ENCODE data around the gene RRAS.

Gene RRAS

DNA sequence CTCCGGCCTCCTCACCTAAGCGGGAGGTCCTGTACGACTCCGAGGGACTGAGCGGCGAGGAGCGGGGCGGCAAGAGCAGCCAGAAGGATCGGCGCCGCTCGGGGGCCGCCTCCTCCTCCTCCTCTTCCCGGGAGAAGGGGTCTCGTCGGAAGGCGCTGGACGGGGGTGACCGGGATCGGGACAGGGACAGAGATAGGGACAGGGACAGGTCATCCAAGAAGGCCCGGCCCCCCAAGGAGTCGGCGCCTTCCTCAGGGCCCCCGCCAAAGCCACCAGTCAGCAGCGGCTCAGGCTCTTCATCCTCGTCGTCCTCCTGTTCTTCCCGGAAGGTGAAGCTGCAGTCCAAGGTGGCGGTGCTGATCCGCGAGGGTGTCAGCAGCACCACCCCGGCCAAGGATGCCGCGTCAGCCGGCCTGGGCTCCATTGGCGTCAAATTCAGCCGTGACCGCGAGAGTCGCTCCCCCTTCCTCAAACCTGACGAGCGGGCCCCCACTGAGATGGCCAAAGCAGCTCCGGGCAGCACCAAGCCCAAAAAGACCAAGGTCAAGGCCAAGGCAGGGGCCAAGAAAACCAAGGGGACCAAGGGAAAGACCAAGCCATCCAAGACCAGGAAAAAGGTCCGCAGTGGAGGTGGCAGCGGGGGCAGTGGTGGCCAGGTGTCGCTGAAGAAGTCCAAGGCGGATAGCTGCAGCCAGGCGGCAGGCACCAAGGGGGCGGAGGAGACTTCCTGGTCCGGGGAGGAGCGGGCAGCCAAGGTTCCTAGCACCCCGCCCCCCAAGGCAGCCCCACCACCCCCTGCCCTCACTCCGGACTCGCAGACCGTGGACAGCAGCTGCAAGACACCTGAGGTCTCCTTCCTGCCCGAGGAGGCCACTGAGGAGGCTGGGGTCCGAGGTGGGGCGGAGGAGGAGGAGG lies 12.9 kb upstream of the RRAS start:
- no peak for TF ChIP-seq POLR2AphosphoS5 (IDR thresholded peaks at IDR 0.05; ENCODE audit: borderline replicate concordance, low read depth, low read length)
- TF ChIP-seq FOXP2 (optimal IDR thresholded peaks at IDR 0.05; ENCODE audit: control extremely low read depth, extremely low read length, insufficient read depth): no peak
- no peak for TF ChIP-seq EZH2 (IDR thresholded peaks at IDR 0.05)
- no peak overlapping the region for H3K9ac ChIP-seq (ENCODE audit: insufficient read length)
- H3K4me3 ChIP-seq: no peak overlapping the region
- no peak for DNase-seq (ENCODE audit: low read depth, low spot score)
- H3K27ac ChIP-seq: no peak overlapping the region
- peaks cover 59% of the 10 kb centered on the region; the same call in 1 of the 2 replicates for H3K36me3 ChIP-seq (ENCODE audit: insufficient read depth, low read length)
- H3K9me3 ChIP-seq (ENCODE audit: low read depth, low read length): no peaks in the 10 kb centered on the region

DNA sequence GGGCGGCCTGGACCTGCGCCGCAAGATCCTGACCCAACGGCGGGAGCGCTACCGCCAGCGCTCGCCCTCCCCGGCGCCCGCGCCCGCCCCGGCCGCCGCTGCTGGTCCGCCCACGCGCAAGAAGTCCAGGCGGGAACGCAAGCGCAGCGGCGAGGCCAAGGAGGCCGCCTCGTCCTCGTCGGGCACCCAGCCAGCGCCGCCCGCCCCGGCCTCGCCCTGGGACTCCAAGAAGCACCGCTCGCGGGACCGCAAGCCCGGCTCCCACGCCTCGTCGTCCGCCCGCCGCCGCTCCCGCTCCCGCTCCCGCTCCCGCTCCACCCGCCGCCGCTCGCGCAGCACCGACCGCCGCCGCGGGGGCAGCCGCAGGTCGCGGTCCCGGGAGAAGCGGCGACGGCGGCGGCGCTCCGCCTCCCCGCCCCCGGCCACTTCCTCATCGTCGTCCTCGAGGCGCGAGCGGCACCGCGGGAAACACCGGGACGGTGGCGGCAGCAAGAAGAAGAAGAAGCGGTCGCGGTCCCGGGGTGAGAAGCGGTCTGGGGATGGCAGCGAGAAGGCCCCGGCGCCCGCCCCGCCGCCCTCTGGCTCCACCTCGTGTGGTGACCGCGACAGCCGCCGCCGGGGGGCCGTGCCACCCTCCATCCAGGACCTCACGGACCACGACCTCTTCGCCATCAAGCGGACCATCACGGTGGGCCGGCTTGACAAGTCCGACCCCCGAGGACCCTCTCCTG lies 12.0 kb upstream of the RRAS start:
- Histone ChIP-seq H3K36me3 (ENCODE audit: insufficient read depth, low read length) (peaks cover 60% of the 10 kb centered on the region; the same call in 1 of the 2 replicates), H3K27ac (no peak overlapping the region), H3K4me3 (no peak overlapping the region), H3K9ac (ENCODE audit: insufficient read length) (no peak overlapping the region), H3K9me3 (ENCODE audit: low read depth, low read length) (no peaks in the 10 kb centered on the region)
- no peak for TF ChIP-seq FOXP2 (optimal IDR thresholded peaks at IDR 0.05; ENCODE audit: control extremely low read depth, extremely low read length, insufficient read depth)
- no peak for TF ChIP-seq POLR2AphosphoS5 (IDR thresholded peaks at IDR 0.05; ENCODE audit: borderline replicate concordance, low read depth, low read length)
- no peak for TF ChIP-seq EZH2 (IDR thresholded peaks at IDR 0.05)
- DNase-seq (ENCODE audit: low read depth, low spot score): no peak

DNA sequence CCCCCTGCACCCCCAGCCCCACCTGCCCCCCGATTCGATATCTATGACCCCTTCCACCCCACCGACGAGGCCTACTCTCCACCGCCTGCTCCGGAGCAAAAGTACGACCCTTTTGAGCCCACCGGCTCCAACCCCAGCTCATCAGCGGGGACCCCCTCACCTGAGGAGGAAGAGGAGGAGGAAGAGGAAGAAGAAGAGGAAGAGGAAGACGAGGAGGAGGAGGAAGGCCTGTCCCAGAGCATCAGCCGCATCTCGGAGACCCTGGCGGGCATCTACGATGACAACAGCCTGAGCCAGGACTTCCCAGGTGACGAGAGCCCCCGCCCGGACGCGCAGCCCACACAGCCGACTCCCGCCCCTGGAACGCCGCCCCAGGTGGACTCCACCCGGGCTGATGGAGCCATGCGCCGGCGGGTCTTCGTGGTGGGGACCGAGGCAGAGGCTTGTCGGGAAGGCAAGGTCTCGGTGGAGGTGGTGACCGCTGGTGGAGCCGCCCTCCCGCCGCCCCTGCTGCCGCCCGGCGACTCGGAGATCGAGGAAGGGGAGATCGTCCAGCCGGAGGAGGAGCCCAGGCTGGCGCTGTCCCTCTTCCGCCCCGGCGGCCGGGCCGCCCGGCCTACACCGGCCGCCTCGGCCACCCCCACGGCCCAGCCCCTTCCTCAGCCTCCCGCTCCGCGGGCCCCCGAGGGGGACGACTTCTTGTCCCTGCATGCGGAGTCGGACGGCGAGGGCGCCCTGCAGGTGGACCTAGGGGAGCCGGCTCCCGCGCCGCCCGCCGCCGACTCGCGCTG lies 11.3 kb upstream of the RRAS start:
- Histone ChIP-seq H3K27ac (no peak overlapping the region), H3K36me3 (ENCODE audit: insufficient read depth, low read length) (peaks cover 61% of the 10 kb centered on the region; the same call in 1 of the 2 replicates), H3K9ac (ENCODE audit: insufficient read length) (no peak overlapping the region), H3K4me3 (no peak overlapping the region), H3K9me3 (ENCODE audit: low read depth, low read length) (no peaks in the 10 kb centered on the region)
- DNase-seq (ENCODE audit: low read depth, low spot score): no peak
- TF ChIP-seq POLR2AphosphoS5 (IDR thresholded peaks at IDR 0.05; ENCODE audit: borderline replicate concordance, low read depth, low read length): no peak
- TF ChIP-seq EZH2 (IDR thresholded peaks at IDR 0.05): no peak

DNA sequence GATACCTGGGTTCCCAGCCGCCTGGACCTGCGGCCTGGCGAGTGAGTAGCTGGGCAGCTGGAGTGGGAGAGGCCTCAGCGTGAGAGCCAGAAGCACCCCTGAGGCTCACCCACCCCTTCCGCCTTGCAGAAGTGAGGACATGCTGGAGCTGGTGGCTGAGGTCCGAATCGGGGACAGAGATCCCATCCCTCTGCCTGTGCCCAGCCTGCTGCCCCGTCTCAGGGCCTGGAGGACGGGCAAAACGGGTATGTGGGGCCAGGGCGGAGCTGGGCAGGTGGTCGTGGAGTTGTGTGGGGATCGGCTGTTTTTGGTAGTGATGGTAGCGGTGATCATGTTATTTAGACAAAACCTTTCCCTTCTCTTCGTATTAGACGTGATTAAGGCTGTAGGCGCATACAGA lies 6.6 kb upstream of the RRAS start:
- Histone ChIP-seq H3K27ac (no peak overlapping the region), H3K9ac (ENCODE audit: insufficient read length) (no peak overlapping the region), H3K9me3 (ENCODE audit: low read depth, low read length) (no peaks in the 10 kb centered on the region), H3K36me3 (ENCODE audit: insufficient read depth, low read length) (peaks cover 32% of the 10 kb centered on the region; the same call in 1 of the 2 replicates), H3K4me3 (no peak overlapping the region)
- no peak for DNase-seq (ENCODE audit: low read depth, low spot score)
- TF ChIP-seq POLR2AphosphoS5 (IDR thresholded peaks at IDR 0.05; ENCODE audit: borderline replicate concordance, low read depth, low read length) (no peak), EZH2 (IDR thresholded peaks at IDR 0.05) (no peak)

DNA sequence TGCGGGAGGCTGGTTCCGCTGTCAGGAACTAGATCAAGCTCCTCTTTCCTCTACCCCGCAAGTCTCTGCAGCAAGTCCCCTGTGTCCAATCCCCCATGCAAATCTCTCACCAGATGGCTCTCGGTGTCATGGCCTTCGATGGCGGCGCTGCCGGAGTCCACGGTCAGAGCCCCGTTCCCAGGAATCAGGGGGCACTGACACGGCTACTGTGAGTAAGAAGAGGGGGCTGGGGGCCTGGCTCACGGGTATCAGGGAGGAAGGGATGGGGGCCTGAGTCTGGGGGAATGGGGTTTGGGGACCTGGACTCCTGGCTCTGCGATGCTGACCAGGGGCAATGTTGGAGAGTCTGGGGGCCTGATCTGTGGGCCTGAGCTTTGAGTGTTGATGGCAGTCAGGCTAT lies 6.1 kb upstream of the RRAS start:
- no peak overlapping the region for H3K4me3 ChIP-seq
- no peak for DNase-seq (ENCODE audit: low read depth, low spot score)
- no peaks in the 10 kb centered on the region for H3K9me3 ChIP-seq (ENCODE audit: low read depth, low read length)
- no peak for TF ChIP-seq EZH2 (IDR thresholded peaks at IDR 0.05)
- H3K36me3 ChIP-seq (ENCODE audit: insufficient read depth, low read length): peaks cover 29% of the 10 kb centered on the region; the same call in 1 of the 2 replicates
- no peak overlapping the region for H3K27ac ChIP-seq
- no peak overlapping the region for H3K9ac ChIP-seq (ENCODE audit: insufficient read length)

DNA sequence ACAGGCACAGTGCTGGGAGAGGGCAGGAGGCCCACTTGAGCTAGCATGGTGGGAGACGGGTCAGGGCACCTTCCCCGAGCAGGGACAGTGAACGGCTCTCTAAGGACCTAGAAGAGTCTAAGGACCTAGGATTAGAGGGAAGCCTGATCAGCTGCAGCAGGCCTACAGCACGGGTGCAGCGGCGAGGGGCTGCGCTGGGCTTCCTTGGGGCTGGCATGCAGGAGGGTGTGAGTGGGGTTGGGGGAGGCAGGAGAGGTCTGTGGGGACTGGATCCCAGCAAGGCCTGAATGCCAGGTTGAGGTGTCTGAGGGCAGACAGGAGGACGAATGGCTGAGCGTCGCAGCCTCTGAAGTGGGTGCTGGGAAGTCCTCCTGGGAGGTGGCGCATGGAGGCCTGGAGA lies 5.6 kb upstream of the RRAS start:
- TF ChIP-seq EZH2 (IDR thresholded peaks at IDR 0.05) (no peak), FOXP2 (optimal IDR thresholded peaks at IDR 0.05; ENCODE audit: control extremely low read depth, extremely low read length, insufficient read depth) (no peak), POLR2AphosphoS5 (IDR thresholded peaks at IDR 0.05; ENCODE audit: borderline replicate concordance, low read depth, low read length) (no peak)
- H3K4me3 ChIP-seq: no peak overlapping the region
- H3K9me3 ChIP-seq (ENCODE audit: low read depth, low read length): no peaks in the 10 kb centered on the region
- peaks cover 28% of the 10 kb centered on the region; the same call in 1 of the 2 replicates for H3K36me3 ChIP-seq (ENCODE audit: insufficient read depth, low read length)
- no peak overlapping the region for H3K27ac ChIP-seq
- no peak for DNase-seq (ENCODE audit: low read depth, low spot score)
- H3K9ac ChIP-seq (ENCODE audit: insufficient read length): no peak overlapping the region

DNA sequence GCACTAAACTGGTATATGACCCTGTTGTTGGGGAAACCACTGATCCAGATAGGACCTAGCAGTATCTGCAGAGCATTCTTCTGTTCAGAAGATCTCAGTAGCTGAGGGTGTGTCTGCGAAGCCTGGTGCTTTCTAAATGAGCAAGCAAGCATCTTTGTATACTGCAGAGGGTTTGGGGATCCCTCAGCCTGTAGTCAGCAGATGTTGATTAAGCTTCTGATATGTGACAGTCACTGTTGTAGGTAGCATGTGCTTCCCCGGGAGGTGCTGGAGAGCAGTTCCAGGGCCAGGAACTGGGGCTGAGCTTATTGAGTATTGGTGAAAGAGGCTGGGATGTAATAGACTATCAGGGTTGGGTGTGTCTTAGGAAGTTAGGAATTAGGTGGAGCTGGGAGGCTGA lies 3.5 kb upstream of the RRAS start:
- TF ChIP-seq EZH2 (IDR thresholded peaks at IDR 0.05) (no peak), FOXP2 (optimal IDR thresholded peaks at IDR 0.05; ENCODE audit: control extremely low read depth, extremely low read length, insufficient read depth) (no peak), POLR2AphosphoS5 (IDR thresholded peaks at IDR 0.05; ENCODE audit: borderline replicate concordance, low read depth, low read length) (0 out of 2 replicates have a peak, but pooled peaks have one; percentile 23)
- H3K27ac ChIP-seq: no peak overlapping the region

DNA sequence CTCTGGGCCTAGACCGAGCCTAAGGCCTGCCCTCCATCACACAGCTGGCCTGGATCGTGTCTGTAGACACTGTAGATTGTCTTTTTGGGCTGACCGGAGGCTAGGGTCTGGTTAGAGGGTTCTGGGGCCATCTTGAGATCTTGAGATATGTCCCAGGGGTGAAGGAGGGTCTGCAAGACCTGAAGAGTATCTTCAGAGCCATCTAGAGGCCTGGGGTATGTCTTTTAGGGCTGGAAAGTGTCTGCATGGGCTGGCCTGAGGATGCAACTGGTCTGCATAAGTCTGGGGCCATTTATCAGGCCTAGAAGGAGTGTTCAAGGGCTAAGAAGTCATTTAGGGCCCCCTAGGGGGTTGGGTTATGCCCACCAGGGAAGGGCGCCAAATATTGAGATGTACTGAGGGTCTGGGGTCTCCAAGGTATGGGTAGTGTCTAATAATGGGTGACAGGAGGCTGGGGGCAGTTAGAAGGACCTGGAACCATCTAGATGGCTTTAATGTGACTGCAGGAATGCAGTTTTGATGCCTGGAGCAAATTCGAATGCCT lies 2.6 kb upstream of the RRAS start:
- DNase-seq (ENCODE audit: low read depth, low spot score): no peak
- Histone ChIP-seq H3K27ac (peak overlapping the region; percentile 78), H3K4me3 (peak overlapping the region; percentile 88), H3K9me3 (ENCODE audit: low read depth, low read length) (no peaks in the 10 kb centered on the region), H3K36me3 (ENCODE audit: insufficient read depth, low read length) (peaks cover 15% of the 10 kb centered on the region; the same call in 1 of the 2 replicates), H3K9ac (ENCODE audit: insufficient read length) (peak overlapping the region; percentile 97)
- TF ChIP-seq FOXP2 (optimal IDR thresholded peaks at IDR 0.05; ENCODE audit: control extremely low read depth, extremely low read length, insufficient read depth) (no peak), EZH2 (IDR thresholded peaks at IDR 0.05) (no peak), POLR2AphosphoS5 (IDR thresholded peaks at IDR 0.05; ENCODE audit: borderline replicate concordance, low read depth, low read length) (no peak)

More for the DNA sequence above, 3.5 kb upstream of the RRAS start:
- Histone ChIP-seq H3K9ac (ENCODE audit: insufficient read length) (peak overlapping the region; percentile 97), H3K4me3 (peak overlapping the region; percentile 88; the same call in 1 of the 2 replicates), H3K36me3 (ENCODE audit: insufficient read depth, low read length) (peaks cover 15% of the 10 kb centered on the region; the same call in 1 of the 2 replicates), H3K9me3 (ENCODE audit: low read depth, low read length) (no peaks in the 10 kb centered on the region)
- no peak for DNase-seq (ENCODE audit: low read depth, low spot score)
